ENCODE data around the gene TOR3A.

DNA sequence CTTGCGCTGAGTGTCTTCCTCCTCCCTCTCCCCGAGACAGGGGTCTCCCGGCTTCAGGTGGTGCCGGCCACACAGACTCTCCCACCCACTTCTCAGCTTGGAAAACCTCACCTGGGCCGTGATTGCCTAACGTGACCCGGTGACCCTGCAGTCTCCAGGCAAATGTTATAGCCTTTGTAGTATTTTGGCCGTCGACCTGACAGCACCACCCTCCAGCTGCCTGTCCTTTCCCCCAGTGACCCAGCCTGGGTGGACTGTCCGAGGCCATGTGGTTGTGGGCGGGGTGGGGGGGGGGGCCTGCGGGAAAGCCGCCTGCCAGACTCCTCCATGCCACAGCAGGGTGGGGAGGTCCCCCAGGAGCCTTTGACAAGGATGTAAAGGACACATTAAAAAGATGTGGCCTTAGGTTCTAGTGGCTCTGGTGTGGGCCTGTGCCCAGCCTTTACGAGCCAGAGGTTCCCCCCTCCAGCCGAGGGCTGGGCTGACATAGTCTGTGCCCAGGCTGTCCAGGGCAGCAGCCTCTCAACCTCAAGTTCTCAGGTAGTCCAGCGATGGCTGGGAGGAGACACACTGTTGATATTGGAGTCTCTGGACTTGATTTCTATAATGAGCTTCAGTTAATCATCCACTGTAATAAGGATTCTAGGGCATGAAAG, 8.1 kb downstream of the TOR3A start:
- TF ChIP-seq, protein P1, sequence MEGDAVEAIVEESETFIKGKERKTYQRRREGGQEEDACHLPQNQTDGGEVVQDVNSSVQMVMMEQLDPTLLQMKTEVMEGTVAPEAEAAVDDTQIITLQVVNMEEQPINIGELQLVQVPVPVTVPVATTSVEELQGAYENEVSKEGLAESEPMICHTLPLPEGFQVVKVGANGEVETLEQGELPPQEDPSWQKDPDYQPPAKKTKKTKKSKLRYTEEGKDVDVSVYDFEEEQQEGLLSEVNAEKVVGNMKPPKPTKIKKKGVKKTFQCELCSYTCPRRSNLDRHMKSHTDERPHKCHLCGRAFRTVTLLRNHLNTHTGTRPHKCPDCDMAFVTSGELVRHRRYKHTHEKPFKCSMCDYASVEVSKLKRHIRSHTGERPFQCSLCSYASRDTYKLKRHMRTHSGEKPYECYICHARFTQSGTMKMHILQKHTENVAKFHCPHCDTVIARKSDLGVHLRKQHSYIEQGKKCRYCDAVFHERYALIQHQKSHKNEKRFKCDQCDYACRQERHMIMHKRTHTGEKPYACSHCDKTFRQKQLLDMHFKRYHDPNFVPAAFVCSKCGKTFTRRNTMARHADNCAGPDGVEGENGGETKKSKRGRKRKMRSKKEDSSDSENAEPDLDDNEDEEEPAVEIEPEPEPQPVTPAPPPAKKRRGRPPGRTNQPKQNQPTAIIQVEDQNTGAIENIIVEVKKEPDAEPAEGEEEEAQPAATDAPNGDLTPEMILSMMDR (conservative IDR thresholded peaks at IDR 0.05 in 1 of 2, IDR thresholded peaks at IDR 0.05 in 1 of 2; ENCODE audit: low read depth in 1 of 2, low read length in 2 of 2), result no peak
- no peak for TF ChIP-seq EZH2 (IDR thresholded peaks at IDR 0.05; ENCODE audit: low read length, missing control alignments)
